GM21381 (cell line): ENCODE data around the gene ORC3.

Source experiments
- ATAC-seq: cut with Tn5 transposase; IDR thresholded peaks from one replicate; pipeline ENCODE4 v1.9.1; 2021; ENCODE audit warnings: mild to moderate bottlenecking, moderate library complexity; ENCODE audit not compliant: unreplicated experiment

ORC3 gene

DNA sequence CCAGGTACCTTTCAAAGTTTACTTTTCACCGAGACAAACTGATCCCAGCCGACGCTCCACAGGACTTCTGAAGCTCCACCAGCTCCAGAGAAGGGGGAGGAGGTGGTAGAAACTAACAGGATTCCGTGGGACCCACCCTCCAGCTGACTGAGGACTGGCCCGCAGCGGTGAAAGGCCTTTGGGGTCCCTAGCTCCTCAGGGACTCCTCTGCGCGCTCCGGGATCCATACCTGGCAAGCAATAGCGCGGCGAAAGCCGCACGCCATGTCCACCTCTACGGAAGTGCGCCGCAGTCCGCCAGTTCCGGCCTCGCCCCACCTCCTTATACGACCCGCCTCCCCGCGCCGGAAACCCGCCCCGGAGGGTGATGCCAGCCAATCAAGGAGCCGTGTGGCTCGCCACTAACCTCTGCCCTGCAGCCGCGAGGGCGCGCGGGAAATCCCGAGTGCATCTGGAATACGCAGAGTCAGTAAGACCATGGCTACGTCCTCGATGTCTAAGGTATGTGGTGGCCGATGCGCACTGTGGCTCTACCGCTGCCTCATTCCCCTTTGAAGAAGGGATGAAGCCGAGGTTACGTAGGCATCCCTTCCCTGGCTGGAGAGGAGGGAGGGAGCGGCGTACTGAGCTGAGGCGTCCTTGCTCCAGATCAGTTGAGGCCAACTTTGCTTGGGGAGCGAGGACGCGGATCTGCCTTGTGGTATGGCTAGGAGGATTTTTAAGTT is at the start of gene ORC3, which contains the start of gene RARS2:
Gene ORC3 (plus strand): TSS at position 443 of the 724 bp plus-strand sequence. CDS start 34 bp downstream, at position 477.
Gene RARS2 (minus strand): TSS at position 295 of the 724 bp plus-strand sequence. CDS start 30 bp downstream, at position 265.
- peak; percentile 100 for ATAC-seq

DNA sequence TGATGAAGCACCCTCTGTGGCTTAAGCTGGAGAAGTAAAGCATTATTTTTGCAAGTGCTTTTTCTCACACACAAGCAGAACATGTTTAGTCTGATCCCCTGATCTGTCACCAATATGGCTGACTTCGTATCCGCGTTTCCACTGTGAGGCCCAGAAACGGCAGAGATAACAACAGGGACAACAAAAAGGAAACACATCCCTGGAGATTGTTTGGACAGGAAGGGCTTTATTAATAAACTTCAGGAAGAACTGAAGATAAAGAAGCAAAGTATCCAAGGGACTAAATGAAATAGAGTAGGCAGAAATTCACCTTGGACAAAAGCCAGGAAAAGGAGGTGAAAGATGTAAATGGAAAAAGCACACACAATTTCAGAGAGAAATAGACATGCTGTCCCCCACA is 49.4 kb upstream of the ORC3 start:
- ATAC-seq = no peak

DNA sequence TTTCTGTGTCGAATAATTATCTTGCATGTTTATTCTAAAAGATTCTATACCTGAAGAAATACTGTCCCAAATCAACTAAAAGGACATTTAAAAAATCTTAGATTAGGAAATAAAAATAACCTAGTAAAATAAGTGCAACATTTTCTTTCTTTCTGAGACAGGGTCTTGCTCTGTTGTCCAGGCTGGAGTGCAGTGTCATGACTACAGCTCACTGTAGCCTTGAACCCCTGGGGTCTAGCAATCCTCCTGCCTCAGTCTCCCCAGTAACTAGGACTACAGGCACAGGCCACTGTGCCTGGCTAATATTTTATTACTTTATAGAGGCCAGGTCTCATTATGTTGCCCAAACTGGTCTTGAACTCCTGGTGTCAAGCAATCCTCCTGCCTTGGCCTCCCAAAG is 48.9 kb upstream of the ORC3 start:
- no peak for ATAC-seq

- no peak for ATAC-seq
Observed at GRCh38 chr6:87541744-87542143, 48.2 kb upstream of the ORC3 start.

GRCh38 chr6:87543696-87544473 is 46.0 kb upstream of the ORC3 start:
- no peak for ATAC-seq

DNA sequence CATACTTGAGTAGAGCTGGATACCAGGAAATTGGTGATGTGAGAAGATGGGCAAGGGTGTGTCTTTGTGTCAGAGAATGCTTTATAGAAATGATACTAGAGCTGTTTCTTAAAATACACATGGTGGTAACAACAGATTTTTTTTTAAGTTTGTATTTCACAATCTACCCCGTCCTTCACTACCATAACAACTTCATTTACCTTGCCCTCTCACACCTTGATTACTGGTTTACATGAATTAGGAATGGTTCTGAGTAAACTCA is 45.5 kb upstream of the ORC3 start:
- ATAC-seq = no peak

DNA sequence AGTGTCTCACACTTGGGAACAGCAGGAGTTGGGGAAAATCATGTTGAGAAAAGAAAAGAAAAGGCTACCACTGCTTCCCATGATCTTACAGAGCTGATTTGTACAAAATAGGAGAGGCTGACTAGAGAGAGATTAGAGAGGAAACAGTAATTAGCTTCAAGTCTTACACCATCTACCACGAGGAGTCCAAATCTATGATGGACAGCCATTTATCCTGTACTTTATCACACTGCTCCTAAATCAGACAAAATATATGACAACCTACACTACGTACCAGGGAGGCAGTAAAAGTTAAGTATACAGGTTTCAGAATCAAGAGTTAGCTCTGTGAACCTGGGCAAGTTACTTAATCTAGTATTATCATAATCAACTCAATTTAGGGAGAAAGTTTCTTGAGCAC is 38.1 kb upstream of the ORC3 start:
- no peak for ATAC-seq

- ATAC-seq = no peak
Observed at GRCh38 chr6:87553159-87553765, 36.7 kb upstream of the ORC3 start.

DNA sequence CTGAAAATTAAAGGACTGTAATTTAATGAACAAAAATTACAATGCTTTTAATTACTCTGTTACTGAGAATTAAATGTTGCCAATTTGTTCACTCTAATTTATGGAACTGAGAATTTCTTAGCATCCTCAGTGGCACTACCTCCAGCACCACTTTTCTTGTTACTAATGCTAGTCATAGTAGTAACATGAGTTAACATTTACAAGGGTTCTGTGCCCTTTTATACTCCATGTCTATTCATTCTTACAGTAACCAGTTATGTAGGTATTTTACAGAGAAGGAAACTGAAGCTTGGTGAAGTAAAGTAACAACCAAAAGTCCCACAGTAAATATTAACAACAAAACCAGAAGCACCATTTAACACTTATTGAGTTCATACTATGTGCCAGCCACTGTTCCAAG is 34.4 kb upstream of the ORC3 start:
- no peak for ATAC-seq

- ATAC-seq = no peak
Observed at GRCh38 chr6:87558446-87558845, 31.5 kb upstream of the ORC3 start.

DNA sequence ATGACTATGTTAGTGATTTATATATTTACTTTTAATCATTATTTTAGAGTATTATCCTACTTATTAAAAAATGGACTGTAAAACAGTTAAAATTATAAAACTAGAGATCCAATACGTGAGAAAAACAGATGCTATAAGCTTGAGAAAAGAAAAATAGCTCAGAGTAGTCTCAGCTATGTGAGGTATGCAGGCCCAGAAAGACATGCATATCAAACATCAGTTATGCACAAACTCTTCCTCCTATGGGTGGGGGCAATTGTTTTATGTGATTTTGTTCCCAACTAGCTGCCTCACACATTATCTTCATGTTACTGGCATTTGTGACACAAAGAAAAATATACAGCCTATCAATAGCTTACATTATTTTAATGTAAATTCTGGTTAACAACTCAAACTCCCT is 28.9 kb upstream of the ORC3 start:
- ATAC-seq = no peak

DNA sequence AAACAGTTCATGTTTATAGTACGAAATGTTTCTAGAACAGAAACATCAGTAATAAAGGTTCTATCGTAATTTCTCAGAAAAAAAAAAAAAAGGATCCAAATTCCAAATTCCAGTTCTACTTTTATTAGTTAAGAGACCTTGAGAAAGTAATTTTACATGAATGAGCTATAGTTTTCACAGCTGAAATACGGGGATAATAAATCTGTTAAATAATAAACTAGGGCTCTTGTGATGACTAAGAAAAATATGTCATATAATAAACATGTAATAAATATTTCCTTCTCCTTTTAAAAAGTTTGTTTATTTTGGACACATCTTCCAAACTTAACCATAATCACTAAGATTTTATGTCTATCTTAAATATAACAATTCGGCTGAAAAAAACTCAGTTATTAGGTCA is 17.9 kb upstream of the ORC3 start:
- no peak for ATAC-seq

DNA sequence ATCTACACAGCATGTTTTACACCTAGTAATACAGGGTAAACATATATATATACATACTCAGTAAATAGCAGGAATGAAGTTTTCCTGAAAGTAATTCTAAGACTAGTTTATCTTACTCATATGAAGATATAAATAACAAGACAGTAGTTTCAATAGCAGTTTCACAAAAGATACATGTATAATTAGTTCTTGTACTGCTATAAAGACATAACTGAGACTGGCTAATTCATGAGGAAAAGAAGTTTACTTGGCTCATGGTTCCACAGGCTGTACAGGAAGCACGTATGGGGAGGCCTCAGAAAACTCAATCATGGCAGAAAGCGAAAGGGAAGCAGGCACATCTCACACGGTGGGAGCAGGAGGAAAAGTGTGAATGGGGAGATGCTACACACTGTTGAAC is 17.1 kb upstream of the ORC3 start:
- ATAC-seq = no peak

DNA sequence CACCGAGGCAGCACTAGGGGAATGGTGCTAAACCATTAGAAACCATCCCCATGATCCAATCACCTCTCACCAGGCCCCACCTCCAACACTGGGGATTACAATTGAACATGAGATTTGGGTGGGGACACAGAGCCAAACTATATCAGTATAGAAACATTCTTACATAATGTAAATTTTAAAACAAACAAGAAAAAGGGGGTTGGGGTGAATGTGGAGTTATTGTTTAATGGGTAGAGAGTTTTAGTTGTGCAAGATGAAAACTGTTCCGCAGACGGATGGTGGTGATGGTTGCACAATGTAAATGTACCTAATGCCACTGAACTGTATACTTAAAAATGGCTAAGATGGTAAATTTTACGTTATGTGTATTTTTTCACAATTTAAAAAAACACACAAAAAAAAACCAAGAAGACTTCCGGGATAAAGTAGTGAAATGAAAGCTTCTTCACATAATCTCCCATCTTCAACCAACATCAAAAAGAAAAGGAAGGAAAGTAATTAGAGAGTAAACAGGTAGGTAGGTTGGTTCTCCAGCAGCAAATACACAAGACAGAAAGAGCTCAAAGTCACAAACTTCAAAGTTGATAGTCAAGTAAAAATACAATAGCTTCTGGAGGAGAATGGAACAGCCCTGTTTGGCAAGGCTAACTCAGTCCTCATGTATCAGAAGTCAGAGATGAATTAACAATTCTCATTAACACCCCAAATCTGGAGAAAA is 16.5 kb upstream of the ORC3 start:
- ATAC-seq = no peak

DNA sequence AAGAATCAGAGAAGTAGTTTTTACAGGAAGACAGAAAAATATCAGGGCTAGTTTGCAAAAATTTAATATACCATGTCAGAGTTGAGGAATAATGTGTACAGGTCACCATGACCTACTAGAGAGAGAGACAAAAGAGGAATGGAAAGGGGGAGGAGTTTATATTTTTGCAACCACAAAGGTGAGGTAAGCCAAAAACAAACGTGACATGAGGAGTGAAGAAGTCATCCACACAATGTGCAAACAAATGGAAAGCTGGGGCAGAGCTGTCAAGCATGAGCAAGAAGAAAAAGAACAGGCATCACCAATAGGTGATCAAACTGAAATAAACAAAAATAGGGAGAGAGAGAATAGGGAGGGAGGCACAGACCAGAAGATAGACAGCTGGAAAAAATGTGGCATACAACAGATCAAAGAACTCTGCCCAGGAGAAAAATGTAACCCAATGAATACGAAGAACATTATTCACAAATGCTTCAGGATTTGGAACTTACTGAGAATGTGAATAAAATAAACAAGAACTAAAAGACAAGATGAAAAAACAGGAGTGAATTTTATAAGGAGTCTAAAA is 15.6 kb upstream of the ORC3 start:
- no peak for ATAC-seq

- ATAC-seq = no peak
Observed at GRCh38 chr6:87575423-87575822, 14.5 kb upstream of the ORC3 start.

DNA sequence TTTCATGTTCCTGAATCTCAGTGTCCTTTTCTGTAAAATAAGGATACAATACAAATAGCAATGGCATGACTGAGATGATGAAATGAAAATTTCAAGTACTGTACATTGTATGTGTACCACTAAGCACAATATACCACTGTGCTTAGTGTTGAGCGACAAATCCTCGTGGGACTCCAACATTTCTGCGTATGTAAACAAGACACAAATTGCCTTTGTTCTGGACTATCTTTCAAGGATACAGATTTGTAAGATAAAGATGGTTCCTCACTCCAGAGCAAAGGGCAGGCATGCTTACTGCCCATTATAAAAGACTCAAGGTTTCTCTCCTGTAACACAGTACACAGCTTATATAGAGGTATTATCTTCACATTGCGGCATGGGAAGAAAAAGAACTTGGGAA is 6.1 kb upstream of the ORC3 start:
- ATAC-seq = no peak

DNA sequence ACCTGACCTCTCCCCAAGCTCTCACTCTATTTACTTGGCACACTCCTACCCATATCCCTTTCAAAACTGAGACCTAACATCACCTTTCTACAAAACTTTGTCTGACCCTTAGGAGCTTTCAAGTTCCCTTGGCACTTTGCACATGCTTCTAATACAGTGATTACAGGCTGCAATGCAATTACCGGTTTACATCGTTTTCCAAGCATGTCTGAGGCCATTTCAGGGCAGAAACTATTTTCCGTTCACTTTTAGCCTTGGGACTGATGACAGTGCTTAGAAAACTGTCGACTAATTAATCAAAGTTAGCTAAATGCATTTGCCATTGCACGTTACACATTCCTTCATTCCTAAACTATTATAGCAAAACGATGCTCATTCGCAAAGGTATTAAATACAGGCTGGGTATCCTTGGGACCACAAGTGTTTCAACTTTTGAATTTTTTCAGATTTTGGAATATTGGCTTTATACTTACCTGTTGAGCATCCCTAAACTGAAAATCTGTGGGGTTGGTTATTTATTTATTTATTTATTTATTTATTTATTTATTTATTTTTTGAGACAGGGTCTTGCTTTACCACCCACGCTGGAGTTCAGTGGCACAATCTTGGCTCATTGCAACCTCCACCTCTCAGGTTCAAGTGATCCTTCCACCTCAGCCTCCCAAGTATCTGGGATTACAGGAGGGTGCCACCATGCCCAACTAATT is 3.4 kb upstream of the ORC3 start:
- no peak for ATAC-seq

DNA sequence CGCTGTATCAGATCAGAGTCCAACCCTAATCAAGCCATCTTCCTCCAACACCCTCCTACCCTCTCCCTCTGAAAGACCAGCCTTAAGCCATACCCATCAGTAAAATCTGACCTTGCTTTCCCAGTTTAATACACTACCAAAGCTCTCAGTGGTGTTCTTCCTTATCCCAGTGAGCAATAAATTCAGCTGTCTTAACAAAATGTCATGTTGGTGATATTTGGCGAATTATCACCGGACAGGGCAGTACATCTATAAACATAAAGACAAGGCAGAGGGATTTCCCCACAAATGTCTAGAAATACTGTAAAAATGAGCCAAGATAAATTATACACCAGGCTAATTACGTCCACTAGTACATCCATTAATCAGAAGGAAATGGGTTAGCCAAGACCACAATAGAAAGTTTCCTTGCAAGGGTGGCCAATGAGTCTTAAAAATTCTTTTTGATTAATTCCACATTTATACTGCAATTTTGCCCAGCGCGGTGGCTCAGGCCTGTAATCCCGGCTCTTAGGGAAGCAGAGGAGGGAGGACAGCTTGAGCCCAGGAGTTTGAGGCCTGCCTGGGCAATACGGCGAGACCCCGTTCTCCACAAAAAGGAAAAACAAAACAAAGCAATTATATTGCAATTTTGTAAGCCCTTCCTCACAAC is 1.1 kb upstream of the ORC3 start:
- ATAC-seq = no peak

GRCh38 chr6:87590417-87590880 is 514 bp downstream of the ORC3 start:
- ATAC-seq = no peak
